HG03439 (cell line): ENCODE results near the gene KCNH4.
"Not testable (repeated sequence)": the region's sequence is repeated elsewhere in the genome, so short reads cannot be mapped to it uniquely, and the experiment has no call there.

ENCODE experiments used
- ATAC-seq: cut with Tn5 transposase; IDR thresholded peaks from one replicate; pipeline ENCODE4 v1.9.1; 2021; ENCODE audit warnings: mild to moderate bottlenecking, moderate library complexity; ENCODE audit not compliant: unreplicated experiment

KCNH4 gene

DNA sequence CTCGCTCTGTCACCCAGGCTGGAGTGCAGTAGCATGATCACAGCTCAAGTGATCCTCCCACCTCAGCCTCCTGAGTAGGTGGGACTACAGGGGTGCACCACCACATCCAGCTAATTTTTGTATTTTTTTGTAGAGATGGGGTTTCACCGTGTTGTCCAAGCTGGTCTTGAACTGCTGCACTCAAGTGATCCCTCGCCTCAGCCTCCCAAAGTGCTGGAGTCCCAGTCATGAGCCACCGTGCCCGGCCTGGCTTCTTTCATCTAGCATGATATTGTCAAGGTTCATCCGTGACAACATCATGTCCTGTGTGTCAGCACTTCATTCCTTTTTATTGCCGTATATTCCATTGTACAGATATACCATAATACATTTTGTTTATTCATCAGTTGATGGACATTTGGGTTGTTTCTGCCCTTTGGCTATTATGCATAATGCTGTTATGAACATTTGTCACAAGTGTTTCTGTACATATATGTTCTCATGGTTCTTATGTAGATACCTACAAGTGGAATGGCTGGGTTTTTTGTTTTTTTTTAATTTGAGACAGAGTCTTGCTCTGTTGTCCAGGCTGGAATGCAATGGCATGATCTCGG, 16.7 kb upstream of the KCNH4 start:
- no peak for ATAC-seq

DNA sequence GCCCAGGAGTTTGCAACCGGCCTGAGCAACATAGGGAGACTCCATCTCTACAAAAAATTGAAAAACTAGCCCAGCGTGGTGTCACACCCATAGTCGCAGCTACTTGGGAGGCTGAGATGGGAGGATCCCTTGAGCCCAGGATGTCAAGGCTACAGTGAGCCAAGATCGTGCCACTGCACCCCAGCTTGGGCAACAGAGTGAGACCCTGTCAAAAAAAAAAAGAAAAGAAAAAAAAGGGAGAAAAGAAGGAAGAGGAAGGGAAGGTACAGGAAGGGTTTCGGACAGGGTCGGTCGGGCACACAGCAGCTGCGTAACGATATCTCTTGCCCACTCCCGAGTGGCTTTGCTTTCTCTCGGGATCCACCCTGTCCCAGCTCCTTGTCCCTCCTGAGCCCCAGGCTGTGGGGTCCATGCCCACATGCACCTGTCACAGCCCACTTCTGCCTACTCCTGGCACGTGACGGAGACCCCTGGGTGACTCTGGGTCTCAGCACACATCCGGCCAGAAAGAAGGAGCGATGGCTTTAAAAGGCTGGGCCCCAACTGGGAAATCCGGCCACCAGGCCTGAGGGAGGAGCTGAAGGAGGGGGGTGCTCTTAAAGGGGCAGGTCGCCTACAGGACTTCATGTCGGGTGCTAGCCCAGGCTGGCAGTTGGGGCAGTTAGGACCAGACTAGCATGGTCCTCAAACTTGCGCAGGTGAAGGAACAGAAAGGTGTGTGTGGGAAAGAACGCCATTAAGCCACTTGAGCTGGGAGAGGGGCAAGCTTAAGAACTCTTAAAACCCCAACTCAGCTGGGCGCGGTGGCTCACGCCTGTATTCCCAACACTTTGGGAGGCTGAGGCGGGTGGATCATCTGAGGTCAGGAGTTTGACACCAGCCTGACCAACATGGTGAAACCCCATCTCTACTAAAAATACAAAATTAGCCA, 13.3 kb upstream of the KCNH4 start, which contains the start of gene GHDC:
GHDC (minus strand) TSS at position 526 of the 931 bp plus-strand sequence. CDS start 913 bp downstream, outside the sequence.
- peak; percentile 80 for ATAC-seq

DNA sequence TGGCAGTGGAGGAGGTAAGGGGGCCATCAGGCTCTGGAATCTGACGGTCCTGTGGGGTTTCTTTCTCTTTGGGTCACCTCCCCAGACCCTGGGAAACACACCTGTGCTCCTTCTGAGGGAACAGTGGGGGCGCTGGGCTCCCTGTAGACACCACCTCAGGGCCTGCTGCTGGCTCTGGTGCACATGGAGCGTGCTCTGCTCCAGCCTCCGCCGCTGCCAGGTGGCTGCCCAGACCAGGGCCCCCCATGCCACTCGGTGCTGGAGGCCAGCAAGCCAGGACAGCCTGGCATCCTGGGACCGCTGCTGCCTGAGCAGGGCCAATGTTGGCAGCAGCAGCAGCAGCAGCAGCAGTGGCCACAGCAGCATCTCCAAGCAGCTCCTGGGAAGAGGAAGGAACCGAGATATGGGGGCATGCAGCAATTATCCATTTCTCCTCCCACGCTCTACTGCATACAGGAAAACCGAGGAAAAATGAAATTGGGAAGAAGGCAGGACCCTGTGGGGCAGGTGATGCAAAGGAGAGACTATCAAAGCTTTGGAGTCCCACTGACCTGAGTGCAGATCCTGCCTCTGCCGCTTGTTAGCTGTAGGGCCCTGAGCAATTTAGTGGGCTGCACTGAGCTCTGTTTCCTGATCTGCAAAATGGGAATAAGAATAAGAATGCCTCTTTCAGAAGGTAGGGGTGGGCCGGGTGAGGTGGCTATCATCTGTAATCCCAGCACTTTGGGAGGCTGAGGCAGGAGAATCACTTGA, 12.4 kb upstream of the KCNH4 start:
- ATAC-seq, result no peak

DNA sequence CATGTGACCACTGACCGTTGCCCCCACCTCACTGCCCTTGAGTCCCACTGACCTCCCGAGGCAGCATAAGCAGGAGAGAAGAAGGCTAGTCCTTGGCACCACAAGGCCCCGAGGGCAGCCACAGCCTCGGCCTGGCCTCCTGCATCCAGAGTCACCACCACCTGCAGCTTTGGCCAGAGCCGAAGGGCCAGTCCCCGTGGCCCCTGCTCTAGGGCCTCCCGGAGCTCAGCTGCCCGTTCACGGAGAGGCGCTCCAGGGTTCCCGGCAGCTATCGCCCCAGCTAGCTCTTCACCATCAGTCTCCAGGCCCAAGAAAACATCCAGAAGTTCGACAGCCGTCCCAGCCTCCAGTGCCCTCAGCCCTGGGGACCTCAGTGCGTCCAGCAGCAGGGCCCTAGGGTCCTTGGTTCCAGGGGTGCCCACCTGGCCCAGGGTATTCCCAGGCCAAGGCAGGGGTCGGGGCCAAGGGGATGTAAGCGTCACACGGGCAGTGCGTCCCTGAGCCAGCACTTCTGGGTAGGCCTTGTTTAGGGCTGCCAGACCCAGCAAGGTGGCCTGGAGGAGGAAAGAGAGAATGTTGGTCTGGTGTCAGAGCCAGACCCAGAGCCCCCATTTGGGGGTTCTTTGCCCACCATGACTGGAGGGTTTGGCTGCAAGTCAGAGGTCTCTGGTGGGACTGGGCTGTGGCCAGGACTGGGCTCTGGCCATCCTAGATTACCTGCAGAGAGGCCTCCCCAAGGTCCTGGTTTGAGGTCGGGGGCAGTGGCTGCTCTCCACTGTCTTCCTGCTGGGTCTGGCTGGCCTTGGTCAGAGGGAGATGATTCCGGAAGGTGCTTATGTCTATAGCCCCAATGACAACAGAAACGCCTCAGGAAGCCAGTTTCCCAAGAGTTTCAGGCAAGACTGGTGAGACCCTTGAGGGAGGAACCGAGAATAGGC, 11.5 kb upstream of the KCNH4 start:
- ATAC-seq, result no peak

DNA sequence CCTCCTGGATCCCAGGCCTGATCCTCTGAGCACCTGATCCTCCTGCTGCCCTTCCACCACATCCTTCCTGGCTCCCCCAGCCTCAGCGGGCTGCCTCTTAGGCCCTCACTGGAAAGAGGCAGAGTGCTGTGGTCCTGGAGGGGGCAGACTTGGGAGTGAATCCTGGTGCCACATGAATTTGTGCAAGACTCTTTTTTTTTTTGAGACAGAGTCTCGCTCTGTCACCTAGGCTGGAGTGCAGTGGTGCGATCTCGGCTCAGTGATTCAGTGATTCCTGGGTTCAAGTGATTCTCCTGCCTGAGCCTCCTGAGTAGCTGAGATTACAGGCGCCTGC, 10.3 kb upstream of the KCNH4 start:
- no peak for ATAC-seq

DNA sequence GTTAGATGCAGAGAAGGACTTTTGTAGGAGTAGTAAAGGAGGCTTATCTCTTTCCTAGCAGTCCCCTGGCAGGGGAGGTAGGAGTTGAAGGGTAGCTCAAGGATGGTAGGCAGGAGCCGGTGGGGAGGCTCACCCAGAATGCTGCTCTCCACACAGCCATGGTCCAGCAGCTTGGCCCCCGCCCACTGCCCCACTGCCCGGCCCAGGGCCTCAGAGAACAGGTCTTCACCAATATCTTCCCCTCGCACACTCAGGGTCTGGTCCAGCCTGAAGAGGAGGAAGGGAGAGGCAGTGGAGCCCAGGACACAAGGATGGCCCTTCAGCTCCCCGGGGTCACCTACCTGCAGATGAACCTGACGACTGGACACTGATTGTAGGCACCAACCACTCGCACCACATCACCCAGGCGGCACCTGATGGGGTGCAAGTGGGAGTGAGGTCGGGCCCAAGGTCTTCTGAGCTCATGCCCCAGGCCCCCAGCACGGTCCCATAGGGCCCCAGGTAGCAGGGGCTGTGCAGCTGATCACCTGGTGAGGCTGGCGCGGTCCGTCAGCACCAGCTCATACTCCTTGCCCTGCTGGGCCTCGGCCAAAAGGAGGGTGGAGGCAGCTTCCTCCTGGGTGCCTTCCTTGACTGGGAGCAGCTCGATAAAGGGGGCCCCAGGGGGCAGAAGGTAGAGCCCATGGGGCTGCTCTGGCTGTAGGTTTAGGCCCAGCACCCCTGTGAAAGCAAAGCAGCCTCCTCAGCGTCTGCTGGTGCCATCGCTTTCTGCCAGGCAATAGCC, 9.7 kb upstream of the KCNH4 start:
- ATAC-seq, result no peak

DNA sequence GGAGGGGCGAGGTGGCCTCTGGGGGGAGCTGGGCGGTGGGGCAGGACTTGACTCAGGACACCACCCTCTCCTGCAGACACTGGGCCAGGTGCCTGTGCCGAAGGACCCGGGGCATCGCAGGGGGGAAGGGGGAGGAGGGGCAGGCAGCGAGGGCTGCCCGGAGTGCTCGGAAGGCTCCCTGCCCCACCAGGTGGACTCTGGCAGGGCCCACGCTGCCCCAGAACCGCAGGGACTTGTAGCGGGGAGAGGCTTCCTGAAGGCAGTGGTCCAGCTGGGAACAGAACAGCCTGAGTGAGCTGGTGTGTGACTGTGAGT, 8.7 kb upstream of the KCNH4 start:
- ATAC-seq, result no peak

DNA sequence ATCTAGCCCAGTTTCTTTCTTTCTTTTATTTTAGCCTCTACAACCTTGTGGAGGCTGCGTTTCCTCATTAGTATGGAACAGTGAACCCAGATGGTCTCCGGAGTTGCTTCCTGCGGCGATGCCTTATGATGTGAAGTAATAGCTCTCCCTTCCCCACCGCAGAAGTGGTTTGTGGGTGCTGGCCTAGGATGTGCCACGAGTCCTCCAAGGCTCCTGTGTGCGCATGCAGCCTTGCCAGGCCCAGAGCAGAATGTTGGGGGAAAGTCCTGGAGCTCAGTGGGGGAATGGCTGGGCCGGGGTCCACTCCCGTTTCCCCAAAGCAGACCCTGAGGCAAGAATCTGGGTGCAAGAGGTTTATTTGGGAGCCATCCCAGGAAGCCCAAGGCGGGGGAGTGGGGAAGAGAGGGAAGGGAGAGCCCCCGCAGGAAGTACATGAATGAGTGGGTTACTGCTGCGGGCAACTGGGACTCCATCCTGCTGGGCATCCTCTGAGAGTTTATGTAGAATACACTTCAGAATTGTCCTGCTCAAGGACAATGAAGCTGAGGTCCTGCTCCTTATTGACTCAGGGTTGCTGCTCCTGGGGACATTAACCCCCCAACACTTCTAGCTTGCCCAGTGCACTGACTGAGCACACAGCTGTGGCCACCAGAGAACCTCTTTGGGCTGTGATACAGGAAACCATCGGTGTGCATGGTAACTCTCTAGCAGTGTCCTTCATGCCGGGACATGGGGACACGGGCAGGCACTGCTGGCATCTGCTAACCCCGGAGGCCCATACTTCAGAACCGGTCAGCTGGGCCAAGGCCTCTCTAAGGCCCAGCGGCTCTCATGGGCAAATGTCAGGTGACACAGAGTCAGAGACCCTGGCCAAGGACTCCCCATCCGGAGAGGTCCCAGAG, 8.1 kb upstream of the KCNH4 start:
- no peak for ATAC-seq

DNA sequence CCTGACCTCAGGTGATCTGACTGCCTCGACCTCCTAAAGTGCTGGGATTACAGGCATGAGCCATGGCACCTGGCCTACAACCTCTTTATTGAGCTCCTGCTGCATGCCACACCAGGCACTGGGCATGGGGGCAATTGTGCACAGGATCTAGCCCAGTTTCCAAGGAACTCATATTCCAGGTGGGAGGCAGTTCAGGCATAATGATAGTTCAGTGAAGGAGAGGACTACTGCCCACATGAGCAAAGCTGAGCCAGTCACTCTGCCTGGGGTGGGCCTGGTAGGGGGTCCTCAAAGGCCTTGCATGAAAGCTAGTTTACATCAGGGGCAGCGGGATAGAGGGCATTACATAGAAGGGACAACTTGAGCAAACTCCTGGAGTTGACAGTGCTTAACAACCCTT, 6.9 kb upstream of the KCNH4 start:
- no peak for ATAC-seq

DNA sequence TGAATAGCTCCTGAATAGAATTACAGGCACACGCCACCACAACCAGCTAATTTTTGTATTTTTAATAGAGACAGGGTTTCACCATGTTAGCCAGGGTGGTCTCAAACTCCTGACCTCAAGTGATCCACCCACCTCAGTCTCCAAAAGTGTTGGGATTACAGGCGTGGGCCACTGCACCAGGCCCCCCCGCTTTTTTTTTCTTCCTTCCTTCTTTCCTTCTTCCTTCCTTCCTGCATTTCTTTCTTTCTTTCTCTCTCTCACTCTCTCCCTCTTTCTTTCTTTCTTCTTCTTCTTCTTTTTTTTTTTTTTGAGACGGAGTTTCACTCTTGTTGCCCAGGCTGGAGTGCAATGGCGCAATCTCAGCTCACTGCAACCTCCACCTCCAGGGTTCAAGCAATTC, 5.2 kb upstream of the KCNH4 start:
- not testable (repeated sequence) for ATAC-seq

DNA sequence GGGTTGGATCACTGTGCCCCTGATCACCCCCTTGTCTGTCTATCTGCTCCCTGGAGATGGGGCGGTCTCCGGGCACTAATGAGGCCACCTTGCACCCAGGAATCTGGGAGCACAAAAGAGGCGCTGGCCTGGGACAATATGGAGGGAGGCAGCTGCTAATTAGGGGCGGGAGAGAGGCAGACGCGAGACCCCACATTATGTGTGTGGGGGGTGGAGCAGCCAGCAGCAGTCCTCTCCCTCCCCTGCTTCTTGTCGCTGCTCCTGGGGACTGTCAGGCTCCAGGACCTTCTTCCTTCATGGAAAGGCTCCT, 4.6 kb upstream of the KCNH4 start:
- no peak for ATAC-seq

DNA sequence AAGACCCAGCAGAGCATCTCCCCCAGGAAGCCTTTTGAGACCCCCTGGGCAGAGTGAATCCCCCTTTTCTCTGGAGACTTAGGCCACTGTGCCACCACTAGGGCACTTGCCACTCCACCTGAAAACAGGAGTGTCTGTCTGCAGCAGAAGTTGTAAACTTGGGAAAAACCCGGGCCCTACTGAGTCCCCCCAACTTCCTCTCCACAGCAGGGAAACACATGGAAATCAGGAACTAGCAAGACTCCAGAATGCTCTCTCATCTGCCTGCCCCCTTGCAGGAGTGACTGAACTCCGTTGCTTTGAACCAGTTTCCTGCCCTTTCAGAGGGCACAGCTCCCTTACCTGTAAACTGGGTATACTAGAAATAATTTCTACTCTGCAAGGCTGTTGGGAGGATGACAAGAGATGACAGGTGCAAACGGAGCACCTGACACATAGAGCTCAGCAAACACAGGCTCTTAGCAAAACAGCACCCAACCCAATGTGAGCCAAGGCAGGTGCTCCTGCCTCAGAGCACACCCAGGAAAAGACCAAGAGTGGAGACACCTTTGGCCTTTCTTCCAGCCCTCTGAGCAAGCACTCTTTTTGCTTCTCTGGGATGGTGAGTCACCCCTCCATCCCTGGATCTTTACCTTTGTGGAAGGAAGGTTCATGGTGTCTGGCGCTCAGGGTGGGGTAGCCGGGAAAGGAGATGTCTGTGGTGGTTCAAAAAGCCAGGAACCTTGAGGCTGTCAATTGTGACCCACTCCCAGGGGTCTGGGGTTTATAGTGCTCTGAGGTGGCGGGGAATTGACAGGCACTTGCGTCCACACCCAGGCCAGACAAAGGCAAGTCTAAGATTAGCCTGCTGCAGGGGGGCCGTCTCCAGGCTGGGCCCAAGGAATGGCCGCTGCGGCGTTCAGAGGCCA, 4.0 kb upstream of the KCNH4 start, which contains the start of gene HCRT:
HCRT (minus strand) TSS at position 740 of the 908 bp plus-strand sequence; CDS start at position 653, 87 bp downstream.
- no peak for ATAC-seq

DNA sequence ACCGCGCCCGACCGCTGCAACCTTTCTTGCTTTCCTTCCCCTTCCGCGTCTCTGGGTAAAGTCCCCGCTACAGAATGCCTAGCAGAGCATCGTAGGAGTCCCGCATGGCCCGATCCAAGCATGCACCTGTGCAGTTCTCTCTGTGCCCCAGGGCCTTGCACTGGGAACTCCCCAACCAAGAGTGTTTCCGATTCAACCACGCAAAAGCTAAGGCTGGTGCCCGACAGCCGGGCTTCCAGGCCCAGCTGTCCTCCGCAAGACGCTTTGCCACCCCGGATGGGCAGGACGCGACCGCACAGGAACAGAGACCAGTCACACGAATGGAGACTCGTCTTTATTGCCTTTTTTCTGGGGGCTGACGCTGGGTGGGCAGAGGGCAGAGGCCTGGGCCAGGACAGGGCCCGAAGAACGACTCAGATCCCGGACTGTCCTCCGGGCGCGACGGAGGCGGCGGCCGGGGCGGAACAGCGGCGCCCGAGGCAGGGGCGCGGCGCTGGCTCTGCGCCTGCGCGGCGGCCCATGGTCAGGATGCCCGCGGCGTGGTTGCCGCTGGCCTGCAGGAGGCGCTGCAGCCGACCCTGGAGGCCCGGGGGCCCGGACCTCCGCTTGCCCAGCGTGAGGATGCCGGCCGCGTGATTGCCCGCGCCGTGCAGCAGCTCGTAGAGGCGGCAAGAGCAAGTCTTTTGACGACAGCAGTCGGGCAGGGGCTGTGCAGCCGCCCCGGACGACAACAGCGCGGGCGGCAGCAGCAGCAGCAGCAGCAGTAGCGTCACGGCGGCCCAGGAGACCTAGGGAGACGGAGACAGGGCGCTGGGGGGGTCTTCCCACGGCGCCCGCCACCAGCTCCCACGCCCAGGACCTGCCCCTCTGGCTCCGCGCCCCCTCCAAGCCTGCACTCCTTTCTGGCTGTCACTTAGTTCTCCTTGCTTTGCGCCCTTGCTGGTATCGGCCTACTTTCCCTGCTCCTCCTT, 3.1 kb upstream of the KCNH4 start:
- peak; percentile 61 for ATAC-seq

DNA sequence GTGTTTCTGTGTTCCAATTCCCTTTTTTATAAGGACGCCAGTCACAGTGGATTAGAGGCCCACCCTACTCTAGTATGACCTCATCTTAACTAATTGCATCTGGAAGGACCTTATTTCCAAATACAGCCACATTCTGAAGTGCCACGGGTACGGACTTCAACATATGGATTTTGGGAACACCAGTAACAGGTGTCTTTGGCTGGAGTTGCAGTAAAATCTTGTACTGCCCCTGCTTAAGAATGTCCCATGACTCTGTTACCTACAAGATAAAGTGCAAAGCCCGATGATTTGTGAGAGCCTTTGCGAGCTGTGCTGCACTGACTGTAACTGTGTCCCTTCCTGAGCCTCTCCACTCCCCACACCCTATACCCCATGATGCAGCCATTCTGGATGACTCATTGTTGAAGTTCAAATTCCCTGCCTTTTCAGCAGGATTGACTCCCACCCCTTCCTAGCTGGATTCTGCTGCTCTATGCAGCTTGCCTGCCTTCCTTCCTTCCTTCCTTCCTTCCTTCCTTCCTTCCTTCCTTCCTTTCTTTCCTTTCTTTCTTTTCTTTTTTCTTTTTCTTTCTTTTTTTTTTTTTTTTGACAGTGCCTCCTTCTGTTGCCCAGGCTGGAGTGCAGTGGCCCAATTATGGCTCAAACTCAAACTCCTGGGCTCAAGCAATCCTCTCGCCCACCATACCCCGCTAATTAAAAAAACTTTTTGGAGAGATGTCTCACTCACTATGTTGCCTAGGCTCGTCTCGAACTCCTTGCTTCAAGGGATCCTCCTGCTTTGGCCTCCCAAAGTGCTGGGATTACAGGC, 2.2 kb upstream of the KCNH4 start:
- ATAC-seq, result no peak

DNA sequence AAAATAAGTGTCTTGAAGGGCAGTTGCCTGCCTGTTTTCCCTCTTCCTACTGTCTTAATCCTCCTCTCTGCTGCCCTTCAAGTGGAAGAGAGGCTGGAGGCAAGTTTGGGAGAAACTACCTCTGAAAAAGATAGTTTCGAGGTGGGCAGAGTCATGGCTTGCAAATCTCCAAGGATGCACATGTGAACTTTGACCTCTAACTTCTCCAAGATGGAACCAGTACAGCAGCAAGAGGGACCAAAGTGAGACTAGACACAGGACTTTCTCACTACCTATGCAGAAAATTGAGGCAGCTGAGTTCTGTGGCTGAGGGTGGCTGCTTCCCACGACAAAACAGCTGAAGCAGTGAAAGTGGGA, 887 bp upstream of the KCNH4 start:
- no peak for ATAC-seq

DNA sequence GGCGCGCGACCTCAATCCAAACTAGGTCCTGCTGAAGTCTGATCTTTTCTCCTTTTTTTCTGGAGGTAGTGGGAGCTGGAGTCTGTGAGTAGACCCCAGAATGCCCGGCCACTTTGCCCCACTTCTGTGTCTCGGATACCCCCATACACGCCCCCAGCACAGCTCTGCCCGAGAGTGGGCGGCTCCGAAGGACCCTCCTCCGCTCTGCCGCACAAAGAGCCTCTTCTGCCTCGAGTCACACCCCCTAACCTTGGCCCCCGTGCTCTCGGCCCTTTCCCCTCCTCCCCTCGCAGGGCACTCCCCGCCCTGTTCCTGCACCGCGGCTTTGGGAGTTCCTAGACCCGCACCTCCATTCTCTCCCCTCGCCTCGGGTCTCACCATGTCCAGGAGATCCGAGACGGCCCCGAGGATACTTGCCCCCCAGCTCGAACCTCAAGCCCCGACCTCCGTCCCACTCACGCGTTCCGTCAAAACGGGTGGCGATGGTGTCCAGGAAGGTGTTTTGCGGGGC, 476 bp downstream of the KCNH4 start:
- no peak for ATAC-seq
